ENCODE results near the gene SCLY.
"Not testable (repeated sequence)": the region's sequence is repeated elsewhere in the genome, so short reads cannot be mapped to it uniquely, and the experiment has no call there.

The SCLY gene

GRCh38 chr2:238042090-238042489, 18.7 kb upstream of the SCLY start:
- no peak overlapping the region for H3K27ac ChIP-seq (ENCODE audit: low read length)
- H3K4me1 ChIP-seq (ENCODE audit: control insufficient read depth, low read depth, low read length) = no peaks in the 10 kb centered on the region
- H3K4me3 ChIP-seq (ENCODE audit: low read length) = no peak overlapping the region
- H3K9me3 ChIP-seq (ENCODE audit: control insufficient read depth, low read depth, low read length) = no peaks in the 10 kb centered on the region
- no peaks in the 10 kb centered on the region for H3K27me3 ChIP-seq (ENCODE audit: control insufficient read depth, insufficient read depth, low read length)
- no peak overlapping the region for H3K9ac ChIP-seq (ENCODE audit: low read length)
- peaks cover 14% of the 10 kb centered on the region for H3K36me3 ChIP-seq (ENCODE audit: control insufficient read depth, low read depth, low read length)

GRCh38 chr2:238042849-238043584, 17.8 kb upstream of the SCLY start:
- H3K27ac ChIP-seq (ENCODE audit: low read length) = no peak overlapping the region
- no peaks in the 10 kb centered on the region for H3K27me3 ChIP-seq (ENCODE audit: control insufficient read depth, insufficient read depth, low read length)
- H3K4me1 ChIP-seq (ENCODE audit: control insufficient read depth, low read depth, low read length) = no peaks in the 10 kb centered on the region
- H3K36me3 ChIP-seq (ENCODE audit: control insufficient read depth, low read depth, low read length) = peaks cover 11% of the 10 kb centered on the region
- H3K4me3 ChIP-seq (ENCODE audit: low read length) = no peak overlapping the region
- no peaks in the 10 kb centered on the region for H3K9me3 ChIP-seq (ENCODE audit: control insufficient read depth, low read depth, low read length)
- H3K9ac ChIP-seq (ENCODE audit: low read length) = no peak overlapping the region

DNA sequence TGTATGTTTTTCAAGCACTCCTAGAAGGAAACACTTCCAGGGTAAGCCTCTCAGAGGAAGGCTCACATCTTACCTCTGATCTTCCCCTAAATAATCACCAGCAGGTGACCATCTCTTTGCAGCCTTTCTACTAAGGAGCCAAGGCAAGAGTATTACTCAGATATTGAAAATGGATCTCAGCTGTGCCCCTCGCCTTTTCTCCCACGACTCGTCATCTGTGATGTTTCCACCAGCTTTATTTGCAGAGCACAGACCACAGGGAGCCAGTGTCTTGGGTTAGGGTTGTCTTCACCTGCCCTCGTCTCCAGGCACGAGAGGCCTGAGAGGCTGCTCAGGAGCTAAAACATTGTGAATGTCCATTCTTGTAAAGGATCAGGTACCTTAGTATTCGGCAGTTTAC, 16.9 kb upstream of the SCLY start:
- Histone ChIP-seq H3K4me3 (ENCODE audit: low read length) (no peak overlapping the region), H3K27me3 (ENCODE audit: control insufficient read depth, insufficient read depth, low read length) (no peaks in the 10 kb centered on the region), H3K9me3 (ENCODE audit: control insufficient read depth, low read depth, low read length) (peaks cover 4% of the 10 kb centered on the region), H3K9ac (ENCODE audit: low read length) (no peak overlapping the region), H3K4me1 (ENCODE audit: control insufficient read depth, low read depth, low read length) (no peaks in the 10 kb centered on the region), H3K27ac (ENCODE audit: low read length) (no peak overlapping the region), H3K36me3 (ENCODE audit: control insufficient read depth, low read depth, low read length) (peaks cover 7% of the 10 kb centered on the region)

GRCh38 chr2:238045575-238045974, 15.2 kb upstream of the SCLY start:
- no peak overlapping the region for H3K27ac ChIP-seq (ENCODE audit: low read length)
- H3K9ac ChIP-seq (ENCODE audit: low read length) = no peak overlapping the region
- peaks cover 7% of the 10 kb centered on the region for H3K9me3 ChIP-seq (ENCODE audit: control insufficient read depth, low read depth, low read length)
- H3K4me1 ChIP-seq (ENCODE audit: control insufficient read depth, low read depth, low read length) = no peaks in the 10 kb centered on the region
- H3K27me3 ChIP-seq (ENCODE audit: control insufficient read depth, insufficient read depth, low read length) = no peaks in the 10 kb centered on the region
- peaks cover 7% of the 10 kb centered on the region for H3K36me3 ChIP-seq (ENCODE audit: control insufficient read depth, low read depth, low read length)
- no peak overlapping the region for H3K4me3 ChIP-seq (ENCODE audit: low read length)

- H3K4me1 ChIP-seq (ENCODE audit: control insufficient read depth, low read depth, low read length) = no peaks in the 10 kb centered on the region
- no peaks in the 10 kb centered on the region for H3K27me3 ChIP-seq (ENCODE audit: control insufficient read depth, insufficient read depth, low read length)
- no peak overlapping the region for H3K9ac ChIP-seq (ENCODE audit: low read length)
- H3K36me3 ChIP-seq (ENCODE audit: control insufficient read depth, low read depth, low read length) = no peaks in the 10 kb centered on the region
- H3K4me3 ChIP-seq (ENCODE audit: low read length) = no peak overlapping the region
- H3K9me3 ChIP-seq (ENCODE audit: control insufficient read depth, low read depth, low read length) = peaks cover 7% of the 10 kb centered on the region
- H3K27ac ChIP-seq (ENCODE audit: low read length) = no peak overlapping the region
Observed at GRCh38 chr2:238046725-238047270, 14.0 kb upstream of the SCLY start.

DNA sequence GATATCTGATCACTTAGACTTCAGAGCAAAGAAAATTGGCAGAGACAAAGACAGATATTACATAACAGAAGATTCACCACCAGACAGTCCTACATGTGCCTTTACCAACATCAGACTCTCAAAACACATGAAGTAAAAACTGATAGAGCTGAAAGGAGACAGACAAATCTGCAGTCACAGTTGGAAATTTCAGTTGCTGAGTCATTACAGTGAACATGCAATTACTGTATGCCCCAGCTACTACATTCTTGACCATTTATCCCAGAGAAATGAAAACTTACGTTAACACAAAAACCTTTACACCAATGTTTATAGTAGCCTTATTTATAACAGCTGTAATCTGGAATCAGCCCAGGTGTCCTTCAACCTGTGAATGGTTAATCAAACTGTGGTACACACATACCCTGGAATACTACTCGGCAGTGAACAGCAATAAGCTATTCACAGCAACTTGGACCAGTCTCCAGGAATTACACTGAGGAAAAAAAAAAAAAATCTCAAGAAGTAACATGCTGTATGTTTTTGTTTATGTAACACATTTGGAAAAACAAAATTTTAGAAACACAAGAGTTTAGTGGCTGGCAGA, 7.5 kb upstream of the SCLY start:
- Histone ChIP-seq H3K27me3 (ENCODE audit: control insufficient read depth, insufficient read depth, low read length) (no peaks in the 10 kb centered on the region), H3K27ac (ENCODE audit: low read length) (no peak overlapping the region), H3K4me1 (ENCODE audit: control insufficient read depth, low read depth, low read length) (no peaks in the 10 kb centered on the region), H3K4me3 (ENCODE audit: low read length) (no peak overlapping the region), H3K36me3 (ENCODE audit: control insufficient read depth, low read depth, low read length) (no peaks in the 10 kb centered on the region), H3K9me3 (ENCODE audit: control insufficient read depth, low read depth, low read length) (peaks cover 7% of the 10 kb centered on the region), H3K9ac (ENCODE audit: low read length) (no peak overlapping the region)

- H3K4me3 ChIP-seq (ENCODE audit: low read length) = no peak overlapping the region
- no peaks in the 10 kb centered on the region for H3K27me3 ChIP-seq (ENCODE audit: control insufficient read depth, insufficient read depth, low read length)
- no peak overlapping the region for H3K27ac ChIP-seq (ENCODE audit: low read length)
- H3K36me3 ChIP-seq (ENCODE audit: control insufficient read depth, low read depth, low read length) = no peaks in the 10 kb centered on the region
- no peaks in the 10 kb centered on the region for H3K9me3 ChIP-seq (ENCODE audit: control insufficient read depth, low read depth, low read length)
- no peak overlapping the region for H3K9ac ChIP-seq (ENCODE audit: low read length)
- no peaks in the 10 kb centered on the region for H3K4me1 ChIP-seq (ENCODE audit: control insufficient read depth, low read depth, low read length)
Observed at GRCh38 chr2:238055841-238056240, 5.0 kb upstream of the SCLY start.

DNA sequence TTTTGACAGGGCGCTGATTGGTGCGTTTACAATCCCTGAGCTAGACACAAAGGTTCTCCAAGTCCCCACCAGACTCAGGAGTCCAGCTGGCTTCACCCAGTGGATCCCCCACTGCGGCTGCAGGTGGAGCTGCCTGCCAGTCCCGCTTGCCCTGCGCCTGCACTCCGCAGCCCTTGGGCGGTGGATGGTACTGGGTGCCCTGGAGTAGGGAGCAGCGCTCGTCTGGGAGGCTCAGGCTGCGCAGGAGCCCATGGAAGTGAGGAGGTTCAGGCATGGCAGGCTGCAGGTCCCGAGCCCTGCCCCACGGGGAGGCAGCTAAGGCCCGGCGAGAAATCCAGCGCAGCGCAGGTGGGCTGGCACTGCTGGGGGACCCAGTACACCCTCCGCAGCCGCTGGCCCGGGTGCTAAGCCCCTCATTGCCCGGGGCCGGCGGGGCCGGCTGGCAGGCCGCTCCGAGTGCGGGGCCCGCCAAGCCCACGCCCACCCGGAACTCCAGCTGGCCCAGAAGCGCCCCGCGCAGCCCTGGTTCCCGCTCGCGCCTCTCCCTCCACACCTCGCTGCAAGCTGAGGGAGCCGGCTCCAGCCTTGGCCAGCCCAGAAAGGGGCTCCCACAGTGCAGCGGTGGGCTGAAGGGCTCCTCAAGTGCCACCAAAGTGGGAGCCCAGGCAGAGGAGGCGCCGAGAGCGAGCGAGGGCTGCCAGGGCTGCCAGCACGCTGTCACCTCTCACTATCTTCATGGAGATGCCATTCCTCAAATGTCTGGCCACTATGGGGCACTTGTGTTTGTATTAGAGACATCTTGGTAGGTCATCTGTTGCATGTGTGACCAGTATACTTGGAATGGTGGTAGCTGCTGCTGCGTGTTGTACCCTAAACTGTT, 2.9 kb upstream of the SCLY start:
- not testable (repeated sequence) for H3K4me1 ChIP-seq (ENCODE audit: control insufficient read depth, low read depth, low read length); H3K27ac ChIP-seq (ENCODE audit: low read length)

DNA sequence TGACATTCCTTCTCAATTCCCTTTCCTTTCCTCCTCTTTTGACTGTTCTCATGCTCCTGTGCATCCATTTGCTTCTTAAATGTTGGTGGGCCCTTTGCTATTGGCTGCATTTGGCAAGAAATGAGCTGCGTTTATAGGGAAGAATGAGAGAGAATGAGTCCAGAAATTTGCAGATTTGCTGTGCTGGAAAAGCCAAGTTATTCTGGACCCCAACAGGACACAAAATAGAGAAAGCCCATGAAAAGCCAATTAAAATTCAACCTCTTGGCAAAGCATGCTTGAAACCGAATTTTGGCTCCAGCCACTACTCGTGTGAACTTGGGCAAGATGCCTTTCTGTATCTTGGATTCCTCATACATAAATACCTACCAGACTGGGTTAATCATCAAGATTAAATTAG, 1.3 kb upstream of the SCLY start:
- H3K27me3 ChIP-seq (ENCODE audit: control insufficient read depth, insufficient read depth, low read length) = no peaks in the 10 kb centered on the region
- H3K27ac ChIP-seq (ENCODE audit: low read length) = no peak overlapping the region
- no peaks in the 10 kb centered on the region for H3K4me1 ChIP-seq (ENCODE audit: control insufficient read depth, low read depth, low read length)
- H3K4me3 ChIP-seq (ENCODE audit: low read length) = peak overlapping the region; percentile 69
- H3K9ac ChIP-seq (ENCODE audit: low read length) = no peak overlapping the region
- no peaks in the 10 kb centered on the region for H3K9me3 ChIP-seq (ENCODE audit: control insufficient read depth, low read depth, low read length)
- H3K36me3 ChIP-seq (ENCODE audit: control insufficient read depth, low read depth, low read length) = peaks cover 6% of the 10 kb centered on the region

More for the DNA sequence above, 2.9 kb upstream of the SCLY start:
- H3K4me3 ChIP-seq (ENCODE audit: low read length); H3K36me3 ChIP-seq (ENCODE audit: control insufficient read depth, low read depth, low read length); H3K9ac ChIP-seq (ENCODE audit: low read length); H3K27me3 ChIP-seq (ENCODE audit: control insufficient read depth, insufficient read depth, low read length); H3K9me3 ChIP-seq (ENCODE audit: control insufficient read depth, low read depth, low read length): not testable (repeated sequence)

- H3K4me3 ChIP-seq (ENCODE audit: low read length) = peak overlapping the region; percentile 69
- H3K36me3 ChIP-seq (ENCODE audit: control insufficient read depth, low read depth, low read length) = peaks cover 12% of the 10 kb centered on the region
- no peaks in the 10 kb centered on the region for H3K27me3 ChIP-seq (ENCODE audit: control insufficient read depth, insufficient read depth, low read length)
- peak overlapping the region; percentile 81 for H3K9ac ChIP-seq (ENCODE audit: low read length)
- no peak overlapping the region for H3K27ac ChIP-seq (ENCODE audit: low read length)
- no peaks in the 10 kb centered on the region for H3K9me3 ChIP-seq (ENCODE audit: control insufficient read depth, low read depth, low read length)
- no peaks in the 10 kb centered on the region for H3K4me1 ChIP-seq (ENCODE audit: control insufficient read depth, low read depth, low read length)
Observed at GRCh38 chr2:238060096-238060541, 682 bp upstream of the SCLY start.
